OCI-LY7 (cell line): ENCODE measurements around the gene LCAT.

Source experiments
- EZH2phosphoT487 ChIP-seq: fragments of 200-600 bp; sonication (generic); IDR thresholded peaks from 2 replicates; pipeline ENCODE4 v1.6.1; 2018; ENCODE audit warnings: low read depth, borderline replicate concordance, mild to moderate bottlenecking, mixed run types, antibody characterized with exemption, low read length, moderate library complexity, mixed read lengths
- TF ChIP-seq, protein P1 (sequence below): fragments of 200-600 bp; sonication (generic); conservative IDR thresholded peaks from 2 replicates; pipeline ENCODE4 v1.5.1; 2014; ENCODE audit warnings: mild to moderate bottlenecking, antibody characterized with exemption, low read length, moderate library complexity, mixed read lengths

DNA sequence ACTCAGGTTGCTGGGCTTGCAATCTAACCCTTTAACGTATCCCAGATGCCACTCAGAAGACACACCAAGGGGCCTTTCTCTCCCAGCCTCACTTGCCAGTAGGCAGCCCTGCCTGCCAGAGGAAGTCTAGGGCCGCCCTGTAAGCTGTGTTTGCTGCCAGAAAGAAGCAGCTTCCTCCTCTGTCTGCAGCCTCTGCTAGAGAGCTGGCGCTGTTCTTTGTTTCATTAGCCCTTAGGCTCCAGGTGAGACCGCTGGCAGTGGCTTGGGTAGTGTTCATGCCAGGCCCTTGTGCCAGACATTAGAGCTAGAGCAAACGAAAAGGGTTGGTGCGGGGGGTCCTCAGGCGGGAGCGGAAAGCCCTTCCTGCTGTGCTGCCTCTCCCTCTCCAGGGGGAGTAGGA lies 21.2 kb downstream of the LCAT start:
- TF ChIP-seq EZH2phosphoT487 = no peak
- TF ChIP-seq, protein P1, sequence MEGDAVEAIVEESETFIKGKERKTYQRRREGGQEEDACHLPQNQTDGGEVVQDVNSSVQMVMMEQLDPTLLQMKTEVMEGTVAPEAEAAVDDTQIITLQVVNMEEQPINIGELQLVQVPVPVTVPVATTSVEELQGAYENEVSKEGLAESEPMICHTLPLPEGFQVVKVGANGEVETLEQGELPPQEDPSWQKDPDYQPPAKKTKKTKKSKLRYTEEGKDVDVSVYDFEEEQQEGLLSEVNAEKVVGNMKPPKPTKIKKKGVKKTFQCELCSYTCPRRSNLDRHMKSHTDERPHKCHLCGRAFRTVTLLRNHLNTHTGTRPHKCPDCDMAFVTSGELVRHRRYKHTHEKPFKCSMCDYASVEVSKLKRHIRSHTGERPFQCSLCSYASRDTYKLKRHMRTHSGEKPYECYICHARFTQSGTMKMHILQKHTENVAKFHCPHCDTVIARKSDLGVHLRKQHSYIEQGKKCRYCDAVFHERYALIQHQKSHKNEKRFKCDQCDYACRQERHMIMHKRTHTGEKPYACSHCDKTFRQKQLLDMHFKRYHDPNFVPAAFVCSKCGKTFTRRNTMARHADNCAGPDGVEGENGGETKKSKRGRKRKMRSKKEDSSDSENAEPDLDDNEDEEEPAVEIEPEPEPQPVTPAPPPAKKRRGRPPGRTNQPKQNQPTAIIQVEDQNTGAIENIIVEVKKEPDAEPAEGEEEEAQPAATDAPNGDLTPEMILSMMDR = no peak
